ENCODE measurements around the gene SLC9A4. TPM values are rescaled to one million over a fixed set of nuclear protein-coding genes. Genes with fewer than 3 reads are reported as not detected.
"Not testable (repeated sequence)": the region's sequence is repeated elsewhere in the genome, so short reads cannot be mapped to it uniquely, and the experiment has no call there.

SLC9A4 gene
- total RNA-seq, 2 experiments from 2014 or later = 0.07 to 0.10 TPM

- CTCF ChIA-PET = no interaction called here
- peaks cover 9% of the 10 kb centered on the region for H3K27me3 Mint-ChIP-seq
Observed at GRCh38 chr2:102547462-102547861, 74.4 kb downstream of the SLC9A4 start.

GRCh38 chr2:102549027-102549426 is 76.0 kb downstream of the SLC9A4 start:
- no peaks in the 10 kb centered on the region for H3K4me1 Mint-ChIP-seq
- H3K27ac Mint-ChIP-seq = no peak overlapping the region
- CTCF ChIA-PET = no interaction called here
- no peaks in the 10 kb centered on the region for H3K36me3 Mint-ChIP-seq (ENCODE audit: low read depth)
- H3K4me3 Mint-ChIP-seq = no peak overlapping the region
- no peak for DNase-seq
- peaks cover 10% of the 10 kb centered on the region for H3K27me3 Mint-ChIP-seq
- POLR2A ChIA-PET = no interaction called here
- H3K9me3 Mint-ChIP-seq = peaks cover 24% of the 10 kb centered on the region

More at GRCh38 chr2:102547462-102547861, 74.4 kb downstream of the SLC9A4 start:
- Mint-ChIP-seq H3K4me1 (no peaks in the 10 kb centered on the region), H3K36me3 (ENCODE audit: low read depth) (no peaks in the 10 kb centered on the region), H3K27ac (no peak overlapping the region), H3K9me3 (peaks cover 24% of the 10 kb centered on the region), H3K4me3 (no peak overlapping the region)
- POLR2A ChIA-PET = no interaction called here
- no peak for DNase-seq

- ChIA-PET CTCF (no interaction called here), POLR2A (no interaction called here)
- Mint-ChIP-seq H3K27me3 (peaks cover 7% of the 10 kb centered on the region), H3K36me3 (ENCODE audit: low read depth) (no peaks in the 10 kb centered on the region), H3K27ac (no peak overlapping the region), H3K4me3 (no peak overlapping the region), H3K4me1 (no peaks in the 10 kb centered on the region), H3K9me3 (peaks cover 24% of the 10 kb centered on the region)
- DNase-seq = no peak
Observed at GRCh38 chr2:102550151-102550550, 77.1 kb downstream of the SLC9A4 start.

- H3K27me3 Mint-ChIP-seq = peaks cover 7% of the 10 kb centered on the region
- no peak overlapping the region for H3K4me3 Mint-ChIP-seq
- ChIA-PET POLR2A (no interaction called here), CTCF (interaction anchor here (1.0 kb wide), 1 partner anchor 10 kb away, joined by 3 read pairs; no protein-coding TSS in a partner anchor)
- H3K4me1 Mint-ChIP-seq = no peaks in the 10 kb centered on the region
- no peaks in the 10 kb centered on the region for H3K36me3 Mint-ChIP-seq (ENCODE audit: low read depth)
- peaks cover 24% of the 10 kb centered on the region for H3K9me3 Mint-ChIP-seq
- no peak overlapping the region for H3K27ac Mint-ChIP-seq
- DNase-seq = no peak
Observed at GRCh38 chr2:102551329-102552096, 78.5 kb downstream of the SLC9A4 start.

GRCh38 chr2:102553601-102554000 is 80.6 kb downstream of the SLC9A4 start:
- ChIA-PET CTCF (interaction anchor here (0.7 kb wide), 1 partner anchor 1945 kb away, joined by 3 read pairs; no protein-coding TSS in a partner anchor), POLR2A (no interaction called here)
- Mint-ChIP-seq H3K9me3 (peaks cover 15% of the 10 kb centered on the region), H3K4me3 (no peak overlapping the region), H3K27ac (no peak overlapping the region), H3K27me3 (peaks cover 7% of the 10 kb centered on the region), H3K36me3 (ENCODE audit: low read depth) (no peaks in the 10 kb centered on the region), H3K4me1 (no peaks in the 10 kb centered on the region)
- no peak for DNase-seq

GRCh38 chr2:102558463-102558862 is 85.4 kb downstream of the SLC9A4 start:
- H3K4me1 Mint-ChIP-seq = no peaks in the 10 kb centered on the region
- peaks cover under 1% of the 10 kb centered on the region for H3K27me3 Mint-ChIP-seq
- no peak overlapping the region for H3K4me3 Mint-ChIP-seq
- H3K9me3 Mint-ChIP-seq = no peaks in the 10 kb centered on the region
- no peaks in the 10 kb centered on the region for H3K36me3 Mint-ChIP-seq (ENCODE audit: low read depth)
- no peak overlapping the region for H3K27ac Mint-ChIP-seq
- POLR2A ChIA-PET = no interaction called here
- CTCF ChIA-PET = no interaction called here
- no peak for DNase-seq

- DNase-seq; POLR2A ChIA-PET; H3K27me3 Mint-ChIP-seq; H3K4me1 Mint-ChIP-seq; H3K9me3 Mint-ChIP-seq; H3K36me3 Mint-ChIP-seq (ENCODE audit: low read depth); H3K27ac Mint-ChIP-seq; H3K4me3 Mint-ChIP-seq: not testable (repeated sequence)
- CTCF ChIA-PET = interaction anchor here (1.4 kb wide), 1 partner anchor 10 kb away, joined by 3 read pairs; no protein-coding TSS in a partner anchor
Observed at GRCh38 chr2:102562542-102562941, 89.5 kb downstream of the SLC9A4 start.

- Mint-ChIP-seq H3K36me3 (ENCODE audit: low read depth) (peaks cover 4% of the 10 kb centered on the region), H3K9me3 (peaks cover 4% of the 10 kb centered on the region), H3K27ac (no peak overlapping the region), H3K27me3 (peaks cover 28% of the 10 kb centered on the region), H3K4me3 (no peak overlapping the region), H3K4me1 (no peaks in the 10 kb centered on the region)
- CTCF ChIA-PET = interaction anchor here (0.6 kb wide), 1 partner anchor 20 kb away, joined by 3 read pairs; no protein-coding TSS in a partner anchor
- no peak for DNase-seq
- POLR2A ChIA-PET = no interaction called here
Observed at GRCh38 chr2:102575888-102576287, 102.9 kb downstream of the SLC9A4 start.

- Mint-ChIP-seq H3K4me1 (peaks cover 8% of the 10 kb centered on the region), H3K27ac (no peak overlapping the region), H3K36me3 (ENCODE audit: low read depth) (peaks cover 5% of the 10 kb centered on the region), H3K9me3 (peaks cover 10% of the 10 kb centered on the region), H3K27me3 (peaks cover 30% of the 10 kb centered on the region), H3K4me3 (no peak overlapping the region)
- DNase-seq = no peak
- CTCF ChIA-PET = interaction anchor here (1.0 kb wide), 1 partner anchor 27 kb away, joined by 3 read pairs; no protein-coding TSS in a partner anchor
- POLR2A ChIA-PET = no interaction called here
Observed at GRCh38 chr2:102578376-102578775, 105.3 kb downstream of the SLC9A4 start.

- ChIA-PET POLR2A (no interaction called here), CTCF (no interaction called here)
- Mint-ChIP-seq H3K4me3 (peak overlapping the region; percentile 37), H3K27me3 (peaks cover 22% of the 10 kb centered on the region), H3K4me1 (peaks cover 8% of the 10 kb centered on the region), H3K9me3 (peaks cover 14% of the 10 kb centered on the region), H3K36me3 (ENCODE audit: low read depth) (peaks cover 5% of the 10 kb centered on the region), H3K27ac (no peak overlapping the region)
- no peak for DNase-seq
Observed at GRCh38 chr2:102581911-102582310, 108.9 kb downstream of the SLC9A4 start.

- DNase-seq = no peak
- ChIA-PET POLR2A (no interaction called here), CTCF (no interaction called here)
- peaks cover 14% of the 10 kb centered on the region for H3K9me3 Mint-ChIP-seq
- H3K36me3 Mint-ChIP-seq (ENCODE audit: low read depth) = peaks cover 5% of the 10 kb centered on the region
- no peak overlapping the region for H3K4me3 Mint-ChIP-seq
- peaks cover 8% of the 10 kb centered on the region for H3K4me1 Mint-ChIP-seq
- no peak overlapping the region for H3K27ac Mint-ChIP-seq
- H3K27me3 Mint-ChIP-seq = peaks cover 20% of the 10 kb centered on the region
Observed at GRCh38 chr2:102582845-102583244, 109.8 kb downstream of the SLC9A4 start.

All from activated CD4-positive, alpha-beta T cell treated with anti-CD3 and anti-CD28 coated beads, Interleukin-2, amount 10 ng/mL, durations not matched to agents 7 days and 5 days (primary cell).